HG02885 (cell line): Measurements from ENCODE around the gene TMEM129.
A peak's percentile ranks its signal among the peaks of the same experiment; 100 is the strongest.

Experiments used
- ATAC-seq: cut with Tn5 transposase; IDR thresholded peaks from one replicate; pipeline ENCODE4 v1.9.1; 2021; ENCODE audit warnings: mild to moderate bottlenecking; ENCODE audit not compliant: unreplicated experiment, poor library complexity

TMEM129 gene

DNA sequence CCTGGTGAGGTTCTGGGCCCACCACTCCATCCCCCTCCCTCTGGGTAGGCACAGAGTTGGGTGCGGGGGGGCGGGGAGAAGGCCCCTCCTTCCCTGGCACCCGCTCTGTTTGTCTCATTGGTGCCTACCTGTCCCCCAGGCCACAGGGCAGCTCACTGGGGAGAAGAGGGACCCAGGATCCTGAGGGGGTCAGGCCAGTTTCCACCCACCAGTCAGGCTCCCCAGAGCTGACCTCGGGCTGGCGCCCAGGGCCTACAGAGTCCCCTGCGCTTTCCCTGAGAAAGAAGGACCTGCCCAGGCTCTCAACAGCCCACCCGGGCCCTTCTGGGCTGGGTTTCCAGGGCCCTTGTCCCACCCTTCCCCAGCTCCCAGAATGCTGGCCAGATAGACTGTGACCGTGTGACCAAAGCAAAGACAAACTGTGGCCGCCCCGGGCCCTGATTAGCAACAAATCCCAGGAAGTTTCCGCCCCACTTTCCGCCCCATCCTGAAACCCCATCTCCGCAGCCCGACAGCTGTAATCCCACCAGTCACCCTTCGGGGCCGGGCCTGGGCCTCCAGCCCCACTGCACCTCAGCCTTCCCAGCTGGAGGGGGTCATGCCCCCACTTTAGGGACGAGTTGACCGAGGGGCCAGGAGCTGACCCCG is 38.2 kb upstream of the TMEM129 start:
- no peak for ATAC-seq

DNA sequence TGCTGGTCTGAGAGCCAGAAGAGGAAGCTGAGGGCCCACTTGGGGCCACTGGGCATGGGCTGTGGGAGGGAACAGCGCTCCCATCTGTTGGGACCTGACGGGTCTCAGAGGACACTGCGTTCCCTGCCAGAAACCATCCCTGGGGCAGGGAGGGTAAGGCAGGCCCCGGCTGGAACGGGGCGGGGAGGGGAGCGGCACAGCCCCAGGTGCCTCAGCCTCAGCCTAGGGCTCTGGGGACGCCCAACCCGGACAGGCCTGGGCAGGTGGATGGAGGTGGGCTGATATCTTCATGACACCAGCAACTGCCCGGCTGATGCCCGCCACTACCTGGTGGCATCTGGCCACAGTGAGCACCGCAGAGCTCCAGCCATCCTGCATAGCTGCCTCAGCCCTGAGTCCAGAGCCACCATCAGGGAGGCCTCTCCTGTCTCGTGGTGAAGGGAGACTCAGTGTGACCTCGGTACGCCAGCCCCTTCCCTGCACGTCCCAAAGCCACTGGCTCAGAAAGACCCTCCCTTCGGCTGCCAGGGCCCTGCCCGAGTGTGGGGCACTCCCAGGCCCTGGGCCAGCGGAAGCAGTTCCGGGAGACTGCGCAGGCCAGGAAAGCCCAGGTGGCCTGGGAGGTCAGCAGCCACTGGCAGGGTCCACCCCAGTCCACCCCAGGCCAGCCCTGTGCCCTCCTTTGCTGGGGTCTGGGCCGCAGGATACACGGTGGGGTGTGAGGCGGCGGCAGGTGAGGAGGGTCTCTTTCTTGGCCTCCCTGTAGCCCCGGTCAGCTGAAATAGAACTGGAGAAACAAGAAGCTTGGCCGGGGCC is 37.4 kb upstream of the TMEM129 start:
- ATAC-seq = no peak

DNA sequence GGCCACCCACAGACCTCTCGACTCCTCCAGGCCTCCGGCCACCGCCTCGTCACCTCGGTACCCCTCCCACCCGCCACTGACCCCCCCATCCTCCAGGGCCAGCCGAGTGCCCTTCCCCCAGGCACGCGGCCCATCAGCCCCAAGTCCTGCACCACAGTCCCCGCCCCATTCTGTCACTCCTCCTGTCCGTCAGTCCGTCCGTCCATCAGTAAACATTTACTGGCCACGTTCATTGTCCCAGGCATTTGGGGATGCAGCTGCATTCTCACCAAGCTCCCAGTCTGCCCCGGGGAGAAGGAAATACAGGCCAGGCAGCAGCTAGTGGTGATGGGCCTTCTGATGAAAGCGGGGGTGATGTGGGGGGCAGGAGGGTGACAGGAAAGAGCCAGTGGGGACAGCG is 36.7 kb upstream of the TMEM129 start:
- no peak for ATAC-seq

DNA sequence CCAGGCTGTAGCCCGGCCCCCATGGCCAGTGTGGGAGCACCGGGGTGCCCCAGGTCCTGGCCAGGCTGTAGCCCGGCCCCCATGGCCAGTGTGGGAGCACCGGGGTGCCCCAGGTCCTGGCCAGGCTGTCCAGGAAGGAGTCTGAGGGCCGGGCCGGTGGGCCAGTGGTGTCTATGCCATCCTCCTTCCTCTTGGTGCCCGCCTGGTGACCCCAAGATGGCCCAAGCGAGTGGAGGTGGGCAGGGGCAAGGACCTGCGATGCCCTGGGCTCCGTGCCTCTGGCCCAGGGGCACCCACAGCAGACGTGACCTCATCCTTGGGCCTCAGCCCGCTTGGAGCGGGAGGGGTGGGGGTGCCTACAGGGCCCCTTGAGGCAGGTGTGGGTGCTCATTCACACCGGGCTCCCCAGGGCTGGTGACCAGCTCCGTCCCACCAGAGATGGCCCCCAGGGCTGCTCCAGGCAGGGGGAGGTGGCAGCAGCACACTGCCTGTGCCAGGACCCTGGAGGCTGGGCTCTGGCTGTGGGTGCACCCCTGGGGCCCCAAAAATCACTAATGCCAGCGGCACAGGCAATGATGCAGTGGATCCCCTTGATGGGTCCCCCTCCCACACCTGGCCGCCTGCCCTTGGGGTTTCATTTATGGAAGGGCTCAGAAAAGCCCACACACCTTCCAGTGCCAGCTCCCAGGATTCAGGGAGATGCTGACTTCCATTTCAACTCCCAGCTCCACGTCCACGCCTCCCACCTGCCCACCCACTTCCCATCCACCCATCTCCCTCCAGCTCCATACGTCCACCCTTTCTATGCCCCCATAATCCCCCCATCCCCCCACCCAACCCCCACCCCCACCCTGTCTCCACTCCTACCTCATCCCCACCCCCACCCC is 36.0 kb upstream of the TMEM129 start:
- ATAC-seq = no peak

DNA sequence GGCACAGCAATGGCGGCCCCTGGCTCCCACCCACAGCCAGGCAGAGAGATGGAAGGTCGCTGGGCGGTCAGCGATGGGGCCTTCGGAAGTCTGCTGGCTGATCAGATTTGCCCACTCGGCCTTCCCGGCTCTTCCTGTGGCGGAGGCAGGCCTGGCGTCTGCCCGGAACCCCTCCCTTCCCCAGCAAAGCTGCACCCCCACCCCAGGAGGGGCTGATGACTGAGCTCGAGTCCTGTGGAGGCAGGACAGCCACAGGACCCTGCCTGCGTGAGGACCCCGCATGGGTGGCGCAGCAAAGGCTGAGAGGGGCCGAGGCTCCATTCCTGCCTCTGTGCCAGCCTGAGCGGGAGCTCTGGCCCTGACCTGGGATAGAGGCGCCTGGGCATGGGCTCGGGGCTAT is 35.0 kb upstream of the TMEM129 start:
- ATAC-seq = no peak

DNA sequence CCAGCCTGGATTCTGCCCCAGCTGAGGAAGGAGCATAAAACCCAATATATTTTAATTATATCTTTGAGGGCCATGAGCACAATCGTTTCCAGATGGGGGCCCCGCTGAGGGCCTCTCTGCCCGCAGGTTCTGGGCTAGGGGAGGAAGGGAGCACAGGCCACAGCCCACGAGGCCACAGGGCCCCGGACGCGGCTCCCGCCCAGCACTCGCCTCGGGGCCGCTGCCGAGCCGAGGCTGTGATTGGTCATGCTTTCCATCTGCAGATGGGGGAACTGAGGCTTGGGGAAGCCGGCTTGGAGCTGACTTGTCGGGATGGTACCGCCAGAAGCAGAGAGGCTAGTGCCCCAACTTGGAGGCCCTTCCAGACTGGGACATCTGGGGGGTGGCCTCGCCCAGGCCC is 34.2 kb upstream of the TMEM129 start:
- no peak for ATAC-seq

DNA sequence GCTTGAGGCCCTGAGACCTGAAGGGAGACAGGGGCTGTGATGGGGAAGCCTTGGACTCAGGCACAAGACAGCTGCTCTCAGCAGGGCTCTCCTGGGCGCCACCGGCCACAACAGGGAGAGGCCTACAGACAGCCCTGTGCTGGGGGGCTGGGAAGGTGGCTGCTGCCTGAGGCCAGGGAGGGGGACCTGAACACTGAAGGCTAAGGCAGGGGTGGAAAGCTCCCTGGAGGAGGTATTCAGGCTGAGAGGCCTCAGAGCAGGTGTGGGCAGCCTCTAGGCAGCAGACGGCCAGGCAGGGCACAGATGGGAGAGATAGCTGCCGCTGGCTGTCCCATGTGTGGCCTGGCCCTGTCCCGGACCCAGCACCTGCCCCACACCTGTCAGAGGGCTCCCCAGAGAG is 33.2 kb upstream of the TMEM129 start:
- ATAC-seq = no peak

DNA sequence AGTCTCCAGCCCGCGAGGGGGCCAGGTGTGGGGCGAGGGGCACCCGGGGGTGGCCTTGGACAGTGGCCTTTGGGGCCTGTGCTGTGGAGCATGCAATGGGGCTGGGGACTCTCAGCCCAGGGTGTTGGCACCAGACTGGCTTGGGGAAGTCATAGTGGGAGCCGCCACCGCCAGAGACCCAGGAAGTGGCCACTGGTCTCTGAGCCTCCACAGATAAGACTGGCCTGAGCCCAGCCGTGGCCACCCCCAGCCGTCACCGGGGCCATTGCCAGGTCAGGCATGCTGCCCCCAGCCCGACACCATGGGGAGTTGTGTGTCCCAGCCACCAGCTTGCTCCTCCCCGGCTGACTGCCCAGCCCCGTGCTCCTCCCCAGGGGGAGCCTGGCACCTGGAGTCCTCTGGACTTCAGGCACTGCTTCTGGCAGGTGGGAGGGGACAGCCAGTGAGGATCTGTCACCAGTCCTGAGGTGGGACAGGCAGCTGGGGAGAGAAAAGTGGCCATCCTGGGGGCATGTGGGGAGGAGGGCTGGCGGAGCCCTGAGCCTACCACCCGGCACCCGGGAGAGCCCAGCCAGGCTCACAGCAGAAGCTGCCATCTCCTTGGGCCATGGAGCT is 32.7 kb upstream of the TMEM129 start:
- no peak for ATAC-seq

DNA sequence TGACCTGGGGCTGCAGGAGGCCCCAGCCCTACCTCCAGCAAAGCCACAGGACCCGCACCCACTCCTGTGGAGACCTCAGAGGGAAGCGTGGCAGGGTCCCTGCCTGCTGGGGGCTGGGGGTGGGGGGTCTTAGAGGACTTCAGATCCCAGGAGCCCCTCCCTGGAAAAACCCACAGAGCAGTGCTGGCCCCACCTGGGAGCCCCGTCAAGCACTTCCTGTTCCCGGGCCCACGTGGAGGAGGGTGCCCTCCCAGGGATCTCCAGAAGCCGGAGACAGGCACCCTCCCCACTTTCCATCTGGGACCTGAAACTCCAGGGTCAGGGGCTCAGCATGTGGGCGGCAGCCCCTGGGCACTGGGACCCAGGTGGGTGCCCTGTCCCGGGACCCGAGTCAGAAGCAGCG is 32.2 kb upstream of the TMEM129 start:
- no peak for ATAC-seq

DNA sequence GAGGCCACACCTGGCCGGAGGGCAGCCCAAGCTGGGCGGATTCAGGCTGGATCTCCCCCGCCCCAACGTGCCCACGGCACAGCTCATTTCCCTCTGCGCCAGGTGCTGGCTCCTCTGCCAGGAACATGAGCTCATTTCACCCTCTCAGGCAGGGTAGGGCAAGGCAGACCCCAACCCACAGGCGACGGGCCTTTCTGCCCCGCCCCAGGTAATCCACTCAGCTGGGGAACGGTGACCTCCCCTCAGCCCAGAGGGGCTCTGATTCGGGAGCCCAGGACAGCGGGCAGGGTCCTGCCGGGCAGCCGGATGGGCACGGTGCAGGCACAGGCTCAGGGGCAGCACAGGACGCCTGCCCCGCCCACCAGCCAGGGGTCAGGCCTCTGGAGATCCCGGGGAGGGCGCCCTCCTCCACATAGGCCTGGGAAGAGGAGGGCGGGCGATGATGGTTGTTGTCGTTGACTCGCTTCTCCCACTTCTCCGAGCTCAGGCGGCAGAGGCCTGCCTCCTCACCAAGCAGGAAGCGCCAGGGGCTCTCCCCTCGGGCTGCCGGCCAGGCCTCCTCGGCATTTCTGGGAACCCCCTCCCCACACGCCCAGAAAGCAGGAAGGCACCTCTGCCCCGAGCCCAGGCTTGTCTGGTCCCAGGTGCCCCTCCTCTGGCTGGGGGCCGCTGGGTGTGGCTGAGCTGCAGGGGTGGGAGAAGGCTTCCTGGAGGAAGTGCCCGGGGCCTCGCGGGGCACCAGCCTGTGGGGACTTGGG is 31.3 kb upstream of the TMEM129 start:
- no peak for ATAC-seq

DNA sequence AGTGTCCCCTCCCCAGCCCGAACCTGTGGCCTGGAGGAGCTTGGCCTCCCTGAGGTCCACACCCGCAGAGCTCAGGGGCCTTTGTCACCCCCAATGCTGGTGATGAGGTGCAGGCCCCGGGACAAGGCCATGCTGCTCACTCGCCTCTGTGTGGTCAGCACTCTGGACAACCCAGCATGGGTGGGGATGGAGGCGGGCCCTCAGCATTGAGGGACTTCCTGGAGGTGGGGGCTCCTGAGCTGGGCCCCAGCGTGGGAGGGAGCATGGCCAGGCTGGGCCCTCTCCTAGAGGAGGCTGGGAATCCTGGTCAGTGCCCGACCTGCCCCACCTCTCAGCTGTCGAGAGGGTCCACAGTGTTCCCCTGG is 30.8 kb upstream of the TMEM129 start:
- ATAC-seq = no peak

DNA sequence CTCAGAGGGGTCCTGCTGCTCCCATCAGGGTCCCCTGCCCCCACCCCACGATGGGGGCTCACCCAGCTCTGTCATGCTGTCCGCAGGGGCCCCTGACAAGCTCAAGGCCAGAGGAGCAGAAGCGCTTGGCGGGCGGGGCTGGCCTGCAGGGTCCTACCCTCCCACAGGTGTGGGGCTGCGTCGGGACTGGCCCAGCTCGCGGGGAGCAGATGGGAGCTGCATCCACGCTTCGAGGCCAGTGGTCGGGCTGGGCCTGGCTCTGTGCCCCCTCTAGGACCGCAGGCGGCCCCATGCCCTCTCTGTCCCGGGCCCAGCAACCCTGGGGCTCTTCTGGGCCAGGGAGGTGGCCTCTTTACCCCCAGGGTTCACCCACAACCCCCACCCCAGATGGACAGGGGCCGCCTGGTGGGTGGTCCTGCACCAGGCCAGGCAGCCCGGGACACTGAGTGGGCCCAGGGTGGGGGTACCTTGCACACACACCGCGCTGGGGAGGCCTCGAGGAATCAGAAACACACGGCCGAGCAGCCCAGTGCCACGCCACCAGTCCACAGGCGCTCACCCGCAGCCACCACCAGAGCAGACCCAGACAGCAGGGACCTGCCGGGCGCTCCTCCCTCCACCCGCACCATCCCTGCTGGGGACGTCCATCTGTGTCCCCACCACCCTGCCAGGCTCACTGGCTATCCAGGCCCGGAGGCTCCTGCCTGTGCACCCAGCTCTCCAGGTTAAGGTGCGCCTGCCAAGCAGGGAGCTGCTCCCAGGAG is 30.2 kb upstream of the TMEM129 start:
- no peak for ATAC-seq

DNA sequence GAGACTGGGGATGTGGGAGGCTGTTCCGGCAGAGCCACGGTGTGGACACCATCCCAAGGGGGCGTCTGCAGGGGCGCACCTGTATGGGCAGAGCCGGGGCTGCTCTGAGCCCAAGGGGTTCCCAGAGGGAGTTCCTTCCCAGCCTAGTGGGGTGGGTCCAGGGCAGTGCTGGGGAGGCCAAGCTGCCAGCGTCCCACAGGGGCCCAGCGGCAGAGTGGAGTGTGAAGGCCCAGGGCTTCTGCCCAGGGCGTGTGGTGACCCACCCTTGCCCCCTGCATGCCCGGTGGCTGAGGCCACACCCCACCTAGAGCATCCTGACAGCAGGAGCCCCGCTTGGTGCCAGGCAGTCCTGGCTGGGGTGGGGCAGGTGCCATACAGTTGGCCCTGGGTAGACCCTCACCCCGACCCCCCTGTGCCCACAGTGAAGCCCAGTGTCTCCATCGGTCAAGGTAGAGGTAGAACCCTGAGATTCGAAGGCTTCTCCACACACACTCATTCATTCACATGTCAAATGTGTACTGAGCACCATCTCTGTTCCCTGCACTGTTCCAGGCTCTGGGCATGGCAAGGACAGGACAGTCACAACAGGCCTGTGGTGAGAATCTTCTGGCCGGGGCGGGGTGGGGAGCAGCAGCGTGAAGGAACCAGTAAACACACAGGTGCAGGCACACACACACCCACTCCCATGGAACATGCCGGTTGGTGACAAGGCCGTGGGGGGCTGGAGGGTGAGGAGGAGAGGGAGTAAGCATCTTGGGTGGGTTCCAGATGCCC is 29.4 kb upstream of the TMEM129 start:
- no peak for ATAC-seq

DNA sequence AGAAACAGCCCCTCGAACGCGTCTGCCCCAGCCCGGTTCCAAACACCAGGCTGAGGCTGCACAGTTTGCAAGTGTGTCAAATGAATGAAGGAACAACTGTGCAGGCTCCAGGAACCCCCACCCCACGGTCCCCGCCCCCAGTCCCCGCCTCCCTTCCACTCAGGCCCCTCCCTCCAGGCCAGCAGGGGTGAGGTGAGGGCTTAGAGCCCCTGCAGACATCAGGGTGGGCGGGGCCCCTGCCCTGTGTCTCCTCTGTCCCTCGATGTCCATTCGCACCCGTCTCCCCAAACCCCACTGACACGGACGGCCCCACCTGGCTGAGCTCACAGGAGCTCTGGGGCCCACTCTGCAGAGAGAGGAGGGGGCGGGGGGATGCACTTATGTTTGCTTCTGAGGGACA is 28.7 kb upstream of the TMEM129 start:
- no peak for ATAC-seq

DNA sequence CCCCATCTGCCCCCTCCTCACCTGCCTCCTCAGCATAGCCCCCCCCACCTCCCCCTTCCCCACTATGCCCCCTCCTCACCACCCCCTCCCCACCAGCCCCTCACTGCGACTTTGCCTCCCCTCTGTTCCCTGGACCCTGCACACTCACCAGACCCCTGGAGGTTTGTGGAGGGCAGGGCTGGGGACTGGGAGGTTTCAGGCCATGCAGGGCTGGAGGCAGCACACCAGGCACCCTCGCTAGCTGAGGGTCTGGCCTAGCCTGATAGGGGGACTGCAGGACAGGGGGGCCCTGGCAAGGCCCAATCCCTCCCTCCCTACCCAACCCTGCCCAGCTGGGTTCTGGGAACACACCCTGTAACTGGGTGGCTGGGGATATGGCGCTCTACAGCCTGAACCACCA is 28.2 kb upstream of the TMEM129 start:
- ATAC-seq = no peak

DNA sequence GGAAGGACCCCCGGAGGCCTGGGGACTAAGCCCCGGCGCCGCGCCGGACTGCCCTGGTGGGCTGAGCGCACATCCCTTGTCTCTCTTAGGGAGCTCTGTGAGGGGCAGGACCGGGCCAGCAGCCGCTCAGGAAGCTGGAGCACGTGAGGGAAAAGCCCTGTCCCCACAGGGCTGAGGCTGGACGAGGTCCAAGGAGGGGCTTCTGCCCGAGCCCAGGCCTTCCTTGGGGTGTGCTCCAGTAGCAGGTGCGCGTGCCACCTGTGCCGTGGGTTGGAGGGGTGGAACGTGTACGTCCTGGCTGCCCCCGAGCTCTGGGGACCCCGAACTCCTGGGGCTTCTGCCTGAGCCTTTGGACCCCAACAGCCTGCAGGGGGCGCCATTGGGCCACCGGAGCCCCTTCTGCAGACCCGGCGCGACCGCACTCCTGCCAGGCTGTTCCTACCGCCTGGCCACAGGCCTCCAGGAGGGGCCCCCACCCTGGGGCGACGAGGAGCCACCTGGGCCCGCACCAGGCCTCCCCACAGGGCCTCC is 27.4 kb upstream of the TMEM129 start:
- peak; percentile 41 for ATAC-seq

DNA sequence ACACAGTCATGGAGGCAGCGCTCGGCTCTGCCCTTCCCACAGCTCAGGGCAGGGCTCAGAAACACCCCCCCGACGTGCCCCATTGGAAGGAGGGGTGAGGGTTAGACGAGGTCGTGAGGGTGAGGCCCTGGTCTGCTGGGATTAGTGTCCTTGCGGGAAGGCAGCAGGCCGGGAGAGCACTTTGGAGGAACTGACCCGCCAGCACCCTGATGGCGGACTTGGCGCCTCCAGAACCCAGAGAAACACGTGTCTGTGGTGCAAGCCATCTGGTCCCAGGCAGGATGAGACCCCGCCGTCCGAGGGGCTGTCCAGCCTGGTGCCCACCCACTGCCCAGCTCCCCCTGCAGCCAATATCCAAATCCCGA is 26.5 kb upstream of the TMEM129 start:
- ATAC-seq = no peak

DNA sequence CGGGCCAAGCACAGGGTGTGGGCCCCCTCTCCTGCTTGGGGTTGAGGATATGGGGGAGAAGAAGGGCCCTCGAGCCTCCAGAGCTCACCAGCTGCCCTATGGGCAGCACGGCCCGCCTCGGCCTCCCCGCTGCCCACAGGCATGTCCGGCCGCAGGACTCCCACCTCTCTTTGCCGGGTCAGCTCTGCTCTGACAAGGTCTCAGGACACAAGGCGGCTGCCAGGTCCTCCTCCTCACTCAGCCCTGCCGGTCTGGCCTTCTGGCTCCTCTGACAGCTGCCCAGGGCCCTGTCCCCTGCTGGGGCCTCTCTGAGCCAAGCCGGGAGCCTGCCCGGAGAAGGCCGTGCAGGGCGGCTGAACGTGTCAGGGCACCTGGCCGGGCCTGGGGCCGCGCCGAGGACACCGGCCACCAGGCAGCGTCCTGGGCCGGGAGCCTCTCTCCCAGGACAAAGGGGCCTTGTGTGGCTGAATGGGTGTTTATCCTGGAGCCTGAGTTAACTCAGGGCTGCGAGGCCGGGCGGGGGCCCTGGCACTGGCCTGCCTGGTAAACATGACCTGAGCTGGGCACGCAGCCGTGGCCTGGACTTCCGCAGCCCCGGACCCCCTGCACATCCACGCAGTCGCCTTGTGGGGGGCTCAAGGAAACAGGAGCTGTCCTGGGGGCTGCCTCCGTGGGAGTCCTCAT is 25.9 kb upstream of the TMEM129 start:
- ATAC-seq = no peak
